PC-3 (cell line): ENCODE results near the gene LRRC45. TPM values are rescaled to one million over a fixed set of nuclear protein-coding genes. Genes with fewer than 3 reads are reported as not detected.

ENCODE experiments used
- ATAC-seq: fragments of 200-7000 bp; cut with Tn5 transposase; 2 replicates; pipeline ENCODE4 v1.9.1; 2020; ENCODE audit warnings: mild to moderate bottlenecking, moderate library complexity
- BruUV-seq: library from RNA; stranded (reverse); fragments of 400-500 nt; replicated peaks from 2 replicates; lab custom pipeline; 2021; lab: Mats Ljungman, UMichigan
- CTCF ChIA-PET: fragments of 300-600 bp; sonication (Branson Sonifier 250); formaldehyde crosslinking; loops from one replicate; lab custom pipeline; 2022; ENCODE audit warnings: antibody characterized with exemption; lab: Charles Lee
- POLR2A ChIA-PET: fragments of 300-600 bp; sonication (Branson Sonifier 250); formaldehyde crosslinking; loops from one replicate; lab custom pipeline; 2022; ENCODE audit warnings: antibody characterized with exemption; ENCODE audit not compliant: unreplicated experiment; lab: Charles Lee
- DNase-seq: peaks from one replicate; pipeline ENCODE4 v3.0.0-alpha.2; 2015
- H2AFZ ChIP-seq: fragments of 300-600 bp; sonication (generic); 2 replicates; pipeline ENCODE4 v1.6.0; 2016; ENCODE audit warnings: antibody characterized with exemption, low read length
- H3F3A ChIP-seq: fragments of 300-600 bp; sonication (generic); one replicate; pipeline ENCODE4 v1.6.0; 2017; ENCODE audit warnings: antibody characterized with exemption, low read length, control low read depth, mild to moderate bottlenecking; ENCODE audit not compliant: unreplicated experiment
- H3K27ac ChIP-seq: fragments of 300-600 bp; sonication (generic); 2 replicates; pipeline ENCODE4 v1.5.1; 2016; ENCODE audit warnings: mild to moderate bottlenecking, low read length
- H3K27me3 ChIP-seq: fragments of 300-600 bp; sonication (generic); 2 replicates; pipeline ENCODE4 v1.6.1; 2016; ENCODE audit warnings: low read length, mixed read lengths
- H3K36me3 ChIP-seq: fragments of 300-600 bp; sonication (generic); 2 replicates; pipeline ENCODE4 v1.6.1; 2016; ENCODE audit warnings: low read depth, mixed run types, low read length, mixed read lengths
- H3K4me1 ChIP-seq: fragments of 300-600 bp; sonication (generic); 2 replicates; pipeline ENCODE4 v1.5.1; 2016; ENCODE audit warnings: low read length; ENCODE audit not compliant: insufficient read depth
- H3K4me2 ChIP-seq: fragments of 300-600 bp; sonication (generic); 2 replicates; pipeline ENCODE4 v1.6.0; 2016; ENCODE audit warnings: low read length
- H3K4me3 ChIP-seq: fragments of 300-600 bp; sonication (generic); 2 replicates; pipeline ENCODE4 v1.5.1; 2016; ENCODE audit warnings: mild to moderate bottlenecking, low read length, mixed read lengths
- H3K79me2 ChIP-seq: fragments of 300-600 bp; sonication (generic); 2 replicates; pipeline ENCODE4 v1.6.1; 2017; ENCODE audit warnings: low read length, mixed read lengths
- H3K9ac ChIP-seq: fragments of 300-600 bp; sonication (generic); 2 replicates; pipeline ENCODE4 v1.6.0; 2016; ENCODE audit warnings: mild to moderate bottlenecking, low read length
- H3K9me2 ChIP-seq: fragments of 300-600 bp; sonication (generic); replicated peaks from 2 replicates; pipeline ENCODE4 v1.6.1; 2016; ENCODE audit warnings: mixed run types, low read length, mixed read lengths
- H3K9me3 ChIP-seq: fragments of 300-600 bp; sonication (generic); 2 replicates; pipeline ENCODE4 v1.6.1; 2016; ENCODE audit warnings: low read length, mixed read lengths
- H4K20me1 ChIP-seq: fragments of 300-600 bp; sonication (generic); 2 replicates; pipeline ENCODE4 v1.6.1; 2016; ENCODE audit warnings: low read length, mixed read lengths
- CTCF ChIP-seq: fragments of 300-600 bp; sonication (generic); conservative IDR thresholded peaks from 2 replicates; pipeline ENCODE4 v1.5.1; 2017; ENCODE audit warnings: antibody characterized with exemption, low read depth, mild to moderate bottlenecking, low read length
- EZH2 ChIP-seq: fragments of 300-600 bp; sonication (generic); IDR thresholded peaks from one replicate; pipeline ENCODE4 v1.6.1; 2017; ENCODE audit warnings: antibody characterized with exemption, mild to moderate bottlenecking, low read length; ENCODE audit not compliant: unreplicated experiment
- EZH2phosphoT487 ChIP-seq: fragments of 300-600 bp; sonication (generic); IDR thresholded peaks from 2 replicates; pipeline ENCODE4 v1.6.1; 2018; ENCODE audit warnings: mild to moderate bottlenecking, antibody characterized with exemption, low read length, borderline replicate concordance
- intact Hi-C: fragments of 100-400 bp; cut with micrococcal nuclease; formaldehyde crosslinking; loops from 2 replicates; pipeline ENCODE4 v1.9.0; 2023
- total RNA-seq: library from RNA; depleted of rRNA; stranded (reverse); fragments of >200 nt; gene quantifications from 2 replicates; pipeline ENCODE4 v1.2.3, GENCODE V29; 2014

Gene LRRC45
- total RNA-seq, 1 experiment from 2014 or later = 71.5 TPM

- intact Hi-C loops = no loop called here
- Histone ChIP-seq H3K4me3 (no peak overlapping the region), H3K9ac (no peak overlapping the region), H2AFZ (no peak overlapping the region), H3K9me2 (no peaks in the 10 kb centered on the region), H3F3A (no peaks in the 10 kb centered on the region), H3K36me3 (no peaks in the 10 kb centered on the region), H3K4me1 (peaks cover 21% of the 10 kb centered on the region), H3K27me3 (no peaks in the 10 kb centered on the region), H4K20me1 (no peaks in the 10 kb centered on the region), H3K4me2 (no peak overlapping the region), H3K79me2 (no peaks in the 10 kb centered on the region), H3K27ac (no peak overlapping the region), H3K9me3 (no peaks in the 10 kb centered on the region)
- DNase-seq = no peak
- CTCF ChIA-PET = no interaction called here
- POLR2A ChIA-PET = no interaction called here
- no peak for ATAC-seq
- BruUV-seq = no TSS peak
- no peak for TF ChIP-seq EZH2
- no peak for TF ChIP-seq EZH2phosphoT487
- no peak for TF ChIP-seq CTCF
These were observed 16.5 kb upstream of the LRRC45 start for GRCh38 chr17:82006468-82007227.

GRCh38 chr17:82007228-82007494 is 15.9 kb upstream of the LRRC45 start:
- Histone ChIP-seq H4K20me1 (no peaks in the 10 kb centered on the region), H3K27me3 (no peaks in the 10 kb centered on the region)

More at GRCh38 chr17:82007228-82007494, 15.9 kb upstream of the LRRC45 start:
- no peaks in the 10 kb centered on the region for H3K79me2 ChIP-seq
- no peak overlapping the region for H2AFZ ChIP-seq
- H3F3A ChIP-seq = no peaks in the 10 kb centered on the region
- peaks cover 21% of the 10 kb centered on the region for H3K4me1 ChIP-seq
- H3K9me3 ChIP-seq = no peaks in the 10 kb centered on the region
- H3K9me2 ChIP-seq = no peaks in the 10 kb centered on the region
- no peak for TF ChIP-seq CTCF
- no peak for TF ChIP-seq EZH2
- TF ChIP-seq EZH2phosphoT487 = no peak
- H3K4me2 ChIP-seq = no peak overlapping the region
- ATAC-seq = no peak
- BruUV-seq = no TSS peak
- intact Hi-C loops = no loop called here
- POLR2A ChIA-PET = no interaction called here
- no peak for DNase-seq
- H3K9ac ChIP-seq = no peak overlapping the region
- H3K27ac ChIP-seq = no peak overlapping the region
- no peak overlapping the region for H3K4me3 ChIP-seq
- CTCF ChIA-PET = no interaction called here
- H3K36me3 ChIP-seq = no peaks in the 10 kb centered on the region
